HG03108 (cell line): ENCODE measurements around the gene ASXL1.
"Not testable (repeated sequence)": the region's sequence is repeated elsewhere in the genome, so short reads cannot be mapped to it uniquely, and the experiment has no call there.

Experiments used
- ATAC-seq: cut with Tn5 transposase; IDR thresholded peaks from one replicate; pipeline ENCODE4 v1.9.1; 2021; ENCODE audit warnings: moderate library complexity; ENCODE audit not compliant: unreplicated experiment

ASXL1 gene

DNA sequence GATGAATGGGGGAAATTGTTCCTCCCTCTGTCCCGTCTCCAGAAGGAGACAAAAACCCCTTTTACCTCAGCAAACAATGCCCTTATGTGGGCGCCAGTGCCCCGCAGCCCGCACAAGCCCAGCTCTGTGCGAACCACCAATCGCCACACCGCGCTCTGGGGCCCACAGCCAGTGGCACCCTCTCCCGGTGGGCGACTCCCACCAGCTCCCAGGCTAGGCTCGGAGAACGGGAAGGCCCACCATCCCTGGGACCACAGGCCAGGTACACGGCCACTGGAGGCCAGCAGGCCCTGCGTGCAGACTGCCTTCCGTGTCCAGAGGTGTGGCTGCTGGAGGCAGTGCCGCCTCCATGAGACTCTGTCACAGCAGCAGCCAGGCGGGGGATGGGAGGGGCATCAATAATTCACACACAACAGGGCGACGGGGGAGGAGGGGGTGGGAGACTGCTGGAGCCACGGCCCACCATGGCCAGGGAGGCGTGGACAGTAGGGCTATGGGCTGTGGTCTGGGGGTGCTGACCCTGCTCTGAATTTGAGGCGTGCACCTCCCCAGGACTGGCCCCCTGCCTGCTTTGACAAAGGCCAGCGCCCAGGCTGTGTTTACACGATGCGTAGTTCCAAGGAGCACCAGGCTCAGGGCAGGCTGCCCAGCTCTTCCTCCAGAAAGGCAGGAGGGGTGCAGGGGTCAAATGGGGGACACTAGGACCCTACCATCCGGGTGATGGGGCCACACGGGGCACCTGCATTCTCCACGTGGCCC is 105.7 kb downstream of the ASXL1 start:
- ATAC-seq = no peak

DNA sequence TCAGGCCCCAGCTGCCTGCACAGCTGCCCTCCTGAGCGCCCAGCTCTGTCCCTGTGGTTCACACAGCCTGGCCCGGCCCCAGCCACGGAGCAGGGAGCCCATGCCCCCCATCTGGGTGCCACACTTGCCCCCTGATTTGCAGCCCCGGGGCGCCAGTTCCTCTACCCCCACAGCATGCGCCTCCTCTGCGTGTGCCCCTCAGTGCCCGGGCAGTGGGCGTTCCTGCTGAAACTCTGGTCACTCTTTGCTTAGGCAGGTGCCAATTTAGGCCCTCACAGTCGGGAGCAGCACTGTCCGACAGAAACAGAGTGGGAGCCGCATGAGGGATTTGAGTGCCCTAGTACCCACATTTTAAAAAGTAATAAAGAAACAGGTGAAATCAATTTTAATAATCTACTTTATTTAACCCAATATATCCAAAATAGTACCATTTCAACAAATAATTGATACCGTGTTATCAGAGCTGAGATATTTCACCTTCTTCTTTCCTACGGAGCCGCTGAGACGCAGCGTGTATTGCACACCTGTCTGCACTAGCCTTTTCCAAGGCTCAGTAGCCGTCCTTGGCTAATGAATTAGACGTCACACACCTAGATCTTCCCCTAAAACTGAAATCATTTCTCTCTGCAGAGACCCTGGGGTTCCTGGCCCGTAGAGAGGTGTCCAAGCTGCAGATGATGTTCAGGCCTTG is 106.4 kb downstream of the ASXL1 start:
- ATAC-seq = no peak

DNA sequence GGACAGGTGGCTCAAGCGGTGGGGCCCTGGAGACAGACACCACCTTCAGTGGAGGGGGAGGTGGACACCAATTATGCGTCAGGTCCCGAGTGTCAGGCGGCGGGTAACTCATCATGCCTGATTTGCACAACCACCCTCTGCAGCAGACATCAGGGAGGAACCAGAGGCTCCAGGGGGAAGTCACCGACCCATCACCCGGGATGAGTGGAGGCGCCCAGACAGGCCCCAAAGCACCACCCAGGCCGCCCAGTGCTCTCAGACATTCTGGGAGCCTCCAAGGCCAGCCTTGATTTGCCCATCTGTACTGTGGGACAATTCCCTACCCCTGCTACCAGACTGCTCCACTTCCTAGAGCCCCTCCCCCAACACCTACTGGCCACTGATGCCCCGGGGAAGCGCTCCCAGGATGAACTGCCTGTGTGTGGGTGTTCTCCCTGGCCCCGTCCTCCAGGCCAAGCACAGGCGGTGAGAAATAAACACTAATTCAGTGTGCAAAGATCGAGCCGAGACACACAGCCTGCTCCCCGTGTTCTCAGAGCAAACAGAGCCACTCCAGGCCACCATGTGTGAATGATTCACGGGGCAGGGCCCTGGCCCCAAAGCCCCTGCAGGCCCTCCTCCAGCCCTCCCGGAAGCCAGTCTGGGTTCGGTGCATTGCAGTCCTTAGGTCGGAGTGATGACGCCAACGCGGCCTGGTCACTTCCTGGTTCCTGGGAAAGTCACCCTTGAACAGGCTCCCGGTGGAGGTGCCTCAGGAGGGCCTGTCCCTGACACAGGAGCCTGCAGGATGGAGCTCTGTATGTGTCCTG is 107.2 kb downstream of the ASXL1 start:
- ATAC-seq = no peak

DNA sequence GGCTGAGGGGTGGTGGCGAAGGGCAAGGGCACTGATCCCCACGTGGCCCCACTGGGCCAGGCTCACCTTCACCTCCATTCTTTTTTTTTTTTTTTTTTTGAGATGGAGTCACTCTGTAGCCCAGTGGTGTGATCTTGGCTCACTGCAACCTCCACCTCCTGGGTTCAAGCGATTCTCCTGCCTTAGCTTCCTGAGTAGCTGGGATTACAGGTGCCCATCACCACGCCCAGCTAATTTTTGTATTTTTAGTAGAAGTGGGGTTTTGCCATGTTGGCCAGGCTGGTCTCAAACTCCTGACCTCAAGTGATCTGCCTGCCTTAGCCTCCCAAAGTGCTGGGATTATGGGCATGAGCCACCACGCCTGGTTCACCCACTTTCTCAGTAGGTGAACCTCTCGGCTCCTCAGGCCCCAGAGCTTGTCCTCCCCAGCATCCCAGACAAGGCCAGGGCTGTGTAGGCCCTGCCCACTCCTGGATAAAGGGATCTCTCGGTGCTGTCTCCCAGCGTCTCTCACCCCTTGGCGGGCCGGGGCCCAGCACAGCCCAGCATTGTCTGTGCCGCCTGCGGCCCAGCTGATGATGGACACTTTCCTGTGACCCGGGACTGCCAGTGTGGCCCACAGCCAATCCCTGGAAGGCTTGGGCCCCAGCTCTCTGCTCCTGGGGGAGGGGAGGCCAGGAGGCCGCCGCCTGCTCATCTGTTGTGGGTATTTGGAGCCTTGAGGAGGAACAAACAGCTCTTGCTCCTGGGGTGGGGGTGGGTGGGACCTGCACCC is 108.0 kb downstream of the ASXL1 start:
- not testable (repeated sequence) for ATAC-seq

DNA sequence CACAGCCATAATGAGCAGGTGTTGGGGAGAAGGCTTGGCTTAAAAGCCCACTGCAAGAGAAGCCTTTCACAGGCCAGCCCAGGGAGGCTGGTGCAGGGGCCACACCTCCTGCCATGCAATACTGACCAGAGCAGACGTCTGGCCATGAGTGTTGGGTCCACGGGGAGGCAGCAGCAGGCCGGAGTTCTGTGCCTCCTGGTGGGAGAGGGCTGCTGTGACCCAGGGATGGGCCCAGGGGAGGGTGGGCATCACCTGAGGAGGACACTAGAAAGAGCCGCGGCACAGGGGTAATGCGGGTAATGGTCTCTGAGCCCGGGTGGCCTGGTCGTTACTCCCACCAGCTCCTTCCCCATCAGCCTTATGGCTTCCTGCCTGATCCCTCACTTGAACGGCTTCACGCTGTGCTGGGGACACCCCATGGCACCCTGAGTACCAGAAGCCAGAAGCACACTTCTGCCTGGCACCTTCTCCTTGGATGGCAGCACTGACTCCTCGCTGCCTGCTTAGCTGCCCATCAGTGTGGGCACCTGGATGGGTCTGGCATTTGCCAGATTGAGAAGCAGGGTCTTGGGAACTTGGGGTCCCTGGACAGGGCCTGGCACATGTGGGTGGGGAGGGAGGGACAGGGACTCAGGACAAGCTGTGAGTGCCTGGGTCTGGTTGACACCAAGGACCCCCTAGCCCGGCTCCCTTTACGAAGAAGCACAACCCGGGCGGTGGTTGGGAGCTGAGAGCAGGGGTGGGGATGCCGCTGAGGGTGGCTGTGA is 108.8 kb downstream of the ASXL1 start:
- ATAC-seq = no peak

DNA sequence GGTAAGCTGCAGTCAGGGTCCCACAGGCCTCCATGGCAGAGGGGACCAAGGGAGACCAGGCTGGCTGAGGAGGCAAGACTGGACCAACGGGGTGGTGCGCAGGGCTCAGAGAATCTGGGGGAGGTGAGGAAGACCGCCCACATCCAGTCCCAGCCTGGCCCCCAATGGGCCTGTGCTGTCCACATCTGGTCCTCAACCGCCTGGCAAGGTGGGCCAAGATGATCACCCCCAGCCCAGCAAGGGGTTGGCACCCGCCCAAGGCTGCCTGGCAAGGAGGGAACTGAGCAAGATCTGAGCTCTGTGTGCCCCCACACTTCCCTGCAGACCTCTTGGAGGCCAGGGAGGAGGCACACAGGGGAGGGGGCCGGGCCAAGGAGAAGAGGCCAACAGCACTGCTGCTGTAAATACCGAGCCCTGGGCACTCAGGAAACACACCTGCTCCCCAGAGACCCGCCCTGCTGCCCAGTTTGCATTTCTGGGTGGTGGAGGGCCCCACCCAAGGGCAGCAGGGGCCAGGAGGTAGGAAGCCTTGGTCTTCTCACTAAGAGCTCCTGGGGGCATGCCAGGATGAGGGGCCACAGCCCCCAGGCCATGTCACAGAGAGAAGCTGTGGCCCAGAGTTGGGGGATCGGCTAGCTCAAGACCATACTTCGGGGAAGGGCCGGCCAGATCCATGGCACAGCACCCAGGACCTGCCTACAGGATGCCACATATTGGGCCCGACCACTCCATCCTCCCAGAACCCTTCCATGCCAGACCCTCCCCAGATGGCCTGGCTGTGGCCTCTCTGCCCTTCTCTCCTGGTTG is 109.6 kb downstream of the ASXL1 start:
- ATAC-seq = no peak

DNA sequence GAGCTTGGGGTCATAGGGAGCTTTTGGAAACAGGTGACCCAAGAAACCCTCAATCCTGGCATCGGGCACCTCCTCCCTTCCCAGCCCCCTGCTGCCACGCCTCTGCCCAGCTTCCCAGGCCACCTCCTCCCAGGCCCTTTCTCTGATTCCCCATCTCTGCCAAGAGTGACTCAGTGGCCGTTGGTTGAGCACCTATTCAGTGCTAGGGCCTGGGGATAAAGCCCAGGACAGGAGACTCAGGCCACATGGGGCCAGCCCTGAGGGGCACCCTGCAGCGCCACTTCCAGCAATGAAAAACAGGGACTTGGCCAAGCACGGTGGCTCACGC is 110.1 kb downstream of the ASXL1 start:
- no peak for ATAC-seq

DNA sequence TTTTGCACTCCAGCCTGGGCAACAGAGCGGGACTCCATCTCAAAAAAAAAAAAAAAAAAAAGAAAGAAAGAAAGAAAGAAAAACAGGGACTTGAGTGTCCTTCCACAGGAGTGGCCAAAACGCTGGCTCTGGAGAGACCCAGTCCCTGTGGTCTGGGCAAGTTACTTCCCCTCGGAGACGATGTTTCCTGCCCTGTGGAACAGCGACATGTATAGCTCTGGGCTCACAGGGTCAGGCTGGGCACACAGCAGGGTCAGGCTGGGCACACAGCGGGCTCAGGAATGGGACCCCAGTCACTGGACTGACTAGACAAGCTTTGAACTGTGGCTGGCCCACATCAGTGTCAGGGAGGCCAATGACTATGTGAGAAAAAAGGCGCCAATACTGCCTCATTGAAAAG is 110.7 kb downstream of the ASXL1 start:
- ATAC-seq = no peak

DNA sequence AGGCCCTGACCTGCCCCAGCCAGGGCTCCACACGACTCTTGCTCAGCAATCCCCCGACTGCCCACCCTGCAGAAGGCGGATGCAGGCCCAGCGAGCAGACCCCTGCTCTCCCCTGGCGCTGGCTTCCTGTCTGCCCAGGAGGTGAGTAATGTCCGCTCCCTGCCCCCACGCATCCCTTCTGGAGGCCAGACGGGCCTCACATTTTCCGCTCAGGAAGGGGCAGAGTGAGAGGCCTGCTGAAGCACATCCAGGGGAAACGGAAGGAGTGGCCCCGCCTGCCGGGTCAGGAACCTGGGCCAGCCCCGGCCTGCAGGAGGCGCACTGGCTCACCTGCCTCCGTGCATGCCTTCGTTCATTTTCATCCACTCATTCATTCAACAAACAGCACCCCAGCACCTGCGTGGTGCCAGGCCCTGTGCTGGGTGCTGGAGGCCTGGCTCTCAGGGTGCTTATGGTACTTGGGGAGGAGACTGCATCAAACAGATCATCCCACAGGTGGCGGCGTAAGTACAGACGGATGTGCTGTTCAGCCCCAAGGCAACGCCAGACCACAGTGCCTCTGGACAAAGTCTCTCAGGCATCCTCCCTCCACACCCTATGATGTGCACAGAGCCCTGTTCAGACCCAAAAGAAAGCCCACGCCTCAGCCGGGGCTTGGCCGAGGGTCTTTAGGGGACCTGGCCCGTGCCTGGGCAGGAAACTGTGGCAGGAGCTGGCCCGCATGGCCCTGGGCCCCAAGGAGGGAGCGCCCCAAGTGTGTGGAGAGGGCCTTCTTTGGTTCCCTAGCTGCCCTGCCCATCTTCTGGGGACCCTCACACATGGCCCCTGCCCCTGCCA is 112.1 kb downstream of the ASXL1 start:
- no peak for ATAC-seq

DNA sequence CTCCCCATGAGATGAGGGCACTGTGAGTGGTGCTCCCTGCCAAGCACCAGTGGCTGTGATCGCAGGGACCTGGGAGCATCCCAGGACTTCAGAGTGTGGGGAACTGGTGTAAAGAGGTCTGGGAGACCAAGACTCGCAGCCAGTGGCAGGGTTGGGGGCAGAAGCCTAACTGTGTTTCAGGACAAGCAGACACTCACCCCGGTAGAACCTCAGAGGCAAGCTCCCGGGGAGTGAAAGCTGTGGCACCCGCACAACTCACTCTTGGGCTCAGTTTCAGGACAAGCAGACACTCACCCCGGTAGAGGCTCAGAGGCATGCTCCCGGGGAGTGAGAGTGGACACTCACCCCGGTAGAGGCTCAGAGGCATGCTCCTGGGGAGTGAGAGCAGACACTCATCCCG is 112.8 kb downstream of the ASXL1 start:
- no peak for ATAC-seq

DNA sequence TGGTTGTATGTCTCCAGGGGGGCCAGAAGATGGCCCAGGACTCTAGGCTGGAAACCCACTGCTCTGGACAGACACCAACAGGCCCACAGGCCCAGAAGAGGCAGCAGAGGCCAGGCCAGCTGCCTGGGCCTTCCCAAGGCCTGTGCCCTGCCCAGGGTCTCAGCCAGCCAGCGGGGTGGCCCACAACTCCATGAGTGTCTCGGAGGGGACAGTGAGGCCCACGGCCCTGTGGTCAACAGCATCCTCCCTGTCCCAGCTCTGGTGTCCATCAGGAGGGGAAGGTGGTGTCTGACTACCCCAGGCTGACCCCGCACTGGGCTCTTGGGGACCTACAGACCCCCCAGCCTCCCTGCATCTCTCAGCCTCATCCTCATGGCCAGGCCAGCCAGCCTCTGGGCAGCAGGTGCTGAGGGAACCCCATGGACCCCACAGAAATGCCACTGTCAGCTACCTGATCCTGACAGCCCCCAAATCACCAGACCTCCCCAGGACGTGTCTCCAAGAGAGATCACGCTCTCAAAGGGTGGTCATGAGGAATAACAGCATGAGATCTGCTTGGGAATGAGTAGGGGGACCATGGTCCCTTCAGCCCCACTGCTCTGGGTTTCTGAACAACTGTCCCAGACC is 114.6 kb downstream of the ASXL1 start:
- ATAC-seq = no peak

DNA sequence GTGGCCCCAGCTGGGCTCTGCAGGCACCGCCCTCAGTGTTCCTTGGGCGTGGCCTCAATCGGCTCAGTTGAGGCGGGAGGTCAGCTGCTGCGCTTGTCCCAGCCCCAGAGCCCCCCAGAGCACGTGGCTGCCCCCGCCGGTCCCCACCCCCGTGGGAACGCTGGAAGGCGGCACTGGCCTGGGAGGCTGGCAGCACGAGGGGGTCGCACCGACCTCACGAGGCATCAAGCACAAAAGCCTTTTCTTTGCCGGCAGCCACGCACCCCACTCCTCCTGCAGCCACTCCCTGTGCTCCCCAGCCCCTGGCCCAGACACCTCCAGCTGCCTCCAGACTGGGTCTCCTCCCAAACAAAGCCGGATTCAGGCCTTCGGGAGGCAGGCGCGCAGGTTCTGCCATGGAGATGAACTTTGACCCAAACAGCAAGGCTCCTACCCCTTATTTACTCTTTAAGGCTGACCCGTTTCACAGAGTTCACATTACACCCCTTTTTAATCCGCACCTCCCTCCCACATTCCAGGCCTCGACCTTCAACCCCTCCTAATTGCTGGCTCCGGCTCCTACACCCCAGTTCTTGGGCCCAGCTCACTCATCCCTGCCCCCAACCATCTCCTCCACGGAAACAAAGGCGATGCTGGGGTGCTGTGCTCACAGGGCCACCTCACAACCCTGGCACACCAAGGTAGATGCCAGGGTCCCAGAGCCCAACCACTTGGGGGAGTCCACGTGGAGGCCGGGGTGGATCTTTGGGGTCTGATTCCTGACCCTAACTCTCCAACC is 115.3 kb downstream of the ASXL1 start:
- no peak for ATAC-seq

DNA sequence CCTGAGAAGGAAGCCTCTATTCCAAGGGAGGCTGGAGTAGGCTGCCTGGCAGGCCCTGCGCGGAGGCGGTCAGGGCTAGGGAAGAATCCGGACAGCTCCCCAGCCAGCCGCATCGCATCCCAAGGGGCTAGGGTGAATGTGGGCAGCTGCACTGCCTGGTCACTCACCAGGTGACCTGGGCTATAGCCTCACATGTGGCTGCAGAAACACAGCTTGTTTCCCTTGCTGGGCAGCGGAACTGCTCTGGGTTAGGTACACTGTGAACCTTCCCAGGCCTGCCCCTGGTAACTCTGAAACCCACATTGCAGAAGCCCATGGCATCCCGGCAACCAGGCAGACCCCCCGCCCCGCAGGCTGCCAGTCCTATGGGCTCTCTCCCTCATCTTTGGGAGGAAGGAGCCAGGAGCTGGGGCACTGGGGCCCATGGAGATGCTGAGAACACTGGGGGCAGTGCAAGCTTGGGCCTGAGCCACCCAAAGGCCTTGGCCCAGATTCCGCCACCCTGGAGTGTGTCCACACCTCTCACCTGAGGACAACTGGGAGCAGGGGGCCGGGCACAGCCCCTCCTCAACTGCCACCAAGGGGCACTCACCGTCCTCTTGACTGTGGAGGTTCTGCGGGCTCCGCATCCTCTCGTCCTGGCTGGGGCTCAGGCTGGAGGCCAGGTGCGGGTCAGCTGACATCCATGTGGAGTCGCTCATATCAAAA is 116.0 kb downstream of the ASXL1 start:
- no peak for ATAC-seq

DNA sequence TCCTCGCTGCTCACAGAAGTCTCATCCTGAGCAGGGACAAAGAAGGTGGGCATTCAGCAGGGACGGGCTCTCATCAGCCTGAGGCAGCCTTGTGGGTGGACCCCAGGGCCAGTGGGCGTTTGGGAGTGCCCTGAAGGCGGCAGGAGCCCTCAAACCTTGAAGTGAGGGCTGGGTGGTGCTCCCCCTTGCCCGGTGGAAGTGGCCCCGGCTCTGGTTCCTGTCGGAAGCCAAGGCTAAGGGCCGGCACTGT is 116.5 kb downstream of the ASXL1 start:
- no peak for ATAC-seq

DNA sequence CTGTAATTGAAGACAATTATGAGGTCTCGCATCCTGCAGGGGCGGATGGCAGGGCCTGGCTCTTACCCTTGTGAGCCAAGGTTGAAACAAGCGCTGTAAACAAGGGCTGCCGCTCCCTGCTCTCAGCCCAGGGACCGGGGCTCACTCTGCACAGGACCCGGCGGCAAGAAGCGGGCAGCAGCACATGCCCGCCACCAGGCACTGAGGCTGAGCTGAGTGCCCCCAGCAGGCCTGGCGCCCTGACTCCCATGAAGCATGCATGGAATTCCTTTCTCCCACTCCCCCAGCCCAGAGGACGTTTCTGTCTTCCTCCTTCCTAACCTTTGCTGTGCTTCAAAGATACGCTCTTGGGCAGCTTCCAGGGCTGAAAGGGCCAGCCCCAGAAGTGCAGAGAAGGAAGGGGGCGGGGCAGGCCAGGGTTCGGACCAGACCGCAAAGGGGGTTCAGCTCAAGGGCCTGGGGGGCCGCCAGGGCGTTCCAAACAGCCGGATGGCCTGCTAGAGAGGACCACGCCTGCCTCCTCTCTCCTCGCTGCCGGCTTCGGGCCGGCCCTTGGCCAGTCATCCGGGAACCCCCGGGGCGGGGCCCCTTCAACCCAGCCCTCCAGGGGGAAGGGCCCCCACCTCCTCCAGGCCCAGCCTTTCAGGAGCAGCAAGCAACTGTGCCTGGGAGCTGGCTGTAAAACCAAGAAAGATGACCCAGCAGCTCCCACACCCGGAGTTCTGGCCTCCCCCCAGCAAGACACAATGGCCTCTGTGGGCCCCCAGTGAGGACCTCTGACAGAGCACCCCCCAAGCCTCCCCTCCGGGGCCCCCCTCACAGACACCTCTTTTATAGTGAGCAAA is 117.1 kb downstream of the ASXL1 start:
- peak; percentile 57 for ATAC-seq
